HG03442 (cell line): ENCODE data around the gene PRPH.
"Not testable (repeated sequence)": the region's sequence is repeated elsewhere in the genome, so short reads cannot be mapped to it uniquely, and the experiment has no call there.

Source experiments
- ATAC-seq: cut with Tn5 transposase; IDR thresholded peaks from one replicate; pipeline ENCODE4 v1.9.1; 2021; ENCODE audit warnings: mild to moderate bottlenecking, moderate library complexity; ENCODE audit not compliant: unreplicated experiment

The PRPH gene

DNA sequence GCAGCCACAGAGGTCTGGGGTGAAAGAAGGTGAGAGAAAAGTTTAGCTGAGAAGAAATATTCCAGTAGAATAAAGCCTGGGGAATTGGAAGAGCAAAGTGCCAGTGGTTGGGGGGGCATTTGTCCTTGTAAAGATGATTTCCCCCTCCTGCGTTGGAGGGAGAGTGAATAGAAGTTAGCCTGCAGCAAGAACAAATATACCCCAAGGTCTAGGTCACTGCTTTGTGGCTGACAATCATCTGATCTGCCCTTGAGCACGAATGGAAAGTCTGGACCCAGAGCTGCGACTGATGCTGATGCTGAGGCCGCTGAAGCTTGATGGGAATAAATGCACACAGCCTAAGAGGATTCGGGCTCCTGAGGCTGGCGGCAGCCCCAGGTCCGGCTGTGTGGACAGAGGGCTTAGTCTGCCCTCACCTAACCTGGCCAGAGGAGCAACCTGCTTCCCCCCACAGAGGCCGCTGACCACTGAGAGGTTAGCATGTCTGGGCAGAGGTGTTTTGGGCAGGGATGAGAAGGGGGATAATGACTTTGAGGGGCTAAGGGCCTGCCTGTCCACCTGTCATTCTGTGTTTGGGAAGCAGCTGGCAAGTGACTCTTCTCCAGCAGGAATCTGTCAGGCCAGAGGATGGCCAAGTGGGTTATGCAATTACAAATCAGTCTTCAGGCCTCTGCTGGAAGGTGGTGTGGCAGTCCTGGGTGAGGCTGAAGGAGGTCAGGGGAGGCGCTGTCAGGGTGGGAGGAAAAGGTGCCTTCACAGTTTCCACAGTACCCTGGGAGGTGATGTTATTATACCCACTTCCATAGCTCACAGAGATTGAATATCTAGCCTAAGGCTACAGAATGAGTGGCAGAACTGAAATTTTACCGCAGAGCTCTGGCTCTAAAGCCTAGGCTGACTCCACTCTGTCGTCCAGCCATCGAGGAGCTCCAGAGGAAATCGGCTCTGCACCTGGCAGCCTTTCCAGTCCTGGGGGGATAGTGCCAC lies 18.4 kb upstream of the PRPH start:
- no peak for ATAC-seq

DNA sequence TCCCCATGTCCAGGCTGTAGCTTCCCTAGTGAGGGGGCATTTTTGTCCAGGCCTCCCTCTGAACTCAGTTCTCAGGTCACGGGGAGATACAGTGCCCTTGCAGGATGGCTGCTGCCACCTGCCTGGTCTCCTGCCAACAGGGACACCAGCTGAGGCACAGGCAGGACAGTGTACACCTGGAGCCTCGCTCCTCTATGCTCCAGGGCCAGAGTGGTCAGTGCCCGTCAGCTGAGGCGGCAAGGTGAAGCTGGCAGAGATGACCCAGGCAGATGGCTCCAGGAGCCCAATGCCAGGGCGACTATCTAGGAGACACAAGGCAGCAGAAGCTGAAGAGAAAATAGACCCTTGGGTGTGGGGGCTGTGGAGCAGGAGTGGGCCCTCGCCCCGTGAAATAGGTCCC lies 17.5 kb upstream of the PRPH start:
- no peak for ATAC-seq

DNA sequence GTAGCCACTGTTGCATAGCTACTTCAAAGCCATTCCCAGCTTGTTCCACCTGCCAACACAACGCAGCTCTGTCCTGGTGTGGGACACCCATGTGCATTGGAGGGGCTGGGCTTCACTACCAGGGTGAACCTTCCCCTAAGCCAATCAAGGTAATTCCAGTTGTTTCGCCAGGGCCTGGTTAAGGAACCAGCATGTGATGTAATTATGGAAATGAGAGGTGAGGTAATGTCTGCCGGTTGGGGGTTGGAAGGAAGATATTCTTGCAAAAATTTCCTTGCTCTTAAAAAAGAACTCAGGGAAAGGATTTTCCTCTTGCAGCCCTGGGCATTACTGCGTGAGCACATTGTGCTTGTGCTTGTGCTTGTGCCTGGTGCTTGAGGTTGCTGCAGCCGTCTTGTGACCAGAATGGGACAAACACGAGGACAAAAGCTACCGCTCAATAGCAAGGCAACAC lies 15.2 kb upstream of the PRPH start:
- ATAC-seq, result no peak

DNA sequence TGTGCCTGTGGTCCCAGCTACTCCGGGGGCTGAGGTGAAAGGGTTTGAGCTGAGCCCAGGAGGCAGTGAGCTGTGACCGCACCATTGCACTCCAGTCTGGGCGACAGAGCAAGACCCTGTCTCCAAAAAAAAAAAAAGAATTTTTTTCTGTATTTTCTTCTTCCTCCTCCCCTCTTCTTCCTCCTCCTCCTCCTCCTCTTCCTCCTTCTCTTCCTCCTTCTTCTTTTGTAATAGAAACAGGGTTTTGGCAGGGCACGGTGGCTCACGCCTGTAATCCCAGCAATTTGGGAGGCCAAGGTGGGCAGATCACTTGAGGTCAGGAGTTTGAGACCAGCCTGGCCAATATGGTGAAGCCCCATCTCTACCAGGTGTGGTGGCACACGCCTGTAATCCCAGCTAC lies 14.4 kb upstream of the PRPH start:
- not testable (repeated sequence) for ATAC-seq

DNA sequence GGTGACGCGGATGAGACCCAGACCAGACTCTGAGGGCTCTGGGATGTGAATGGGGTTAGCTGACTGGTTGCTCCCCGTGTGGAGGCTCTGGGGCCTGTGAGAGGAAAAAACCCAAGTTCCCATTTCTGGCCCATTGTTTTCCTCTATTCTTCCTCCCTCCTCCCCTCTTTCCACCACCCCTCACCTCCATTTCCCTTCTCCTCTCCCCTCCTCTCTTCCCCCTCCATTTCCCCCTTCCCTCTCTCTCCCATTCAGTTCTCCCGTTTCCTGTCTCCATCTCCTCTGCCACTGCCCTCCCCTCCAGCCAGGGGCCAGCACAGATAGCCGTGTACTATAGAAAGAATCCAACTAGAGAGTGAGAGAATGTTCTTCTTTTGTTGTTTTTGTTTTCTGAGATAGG lies 12.6 kb upstream of the PRPH start:
- ATAC-seq, result no peak

DNA sequence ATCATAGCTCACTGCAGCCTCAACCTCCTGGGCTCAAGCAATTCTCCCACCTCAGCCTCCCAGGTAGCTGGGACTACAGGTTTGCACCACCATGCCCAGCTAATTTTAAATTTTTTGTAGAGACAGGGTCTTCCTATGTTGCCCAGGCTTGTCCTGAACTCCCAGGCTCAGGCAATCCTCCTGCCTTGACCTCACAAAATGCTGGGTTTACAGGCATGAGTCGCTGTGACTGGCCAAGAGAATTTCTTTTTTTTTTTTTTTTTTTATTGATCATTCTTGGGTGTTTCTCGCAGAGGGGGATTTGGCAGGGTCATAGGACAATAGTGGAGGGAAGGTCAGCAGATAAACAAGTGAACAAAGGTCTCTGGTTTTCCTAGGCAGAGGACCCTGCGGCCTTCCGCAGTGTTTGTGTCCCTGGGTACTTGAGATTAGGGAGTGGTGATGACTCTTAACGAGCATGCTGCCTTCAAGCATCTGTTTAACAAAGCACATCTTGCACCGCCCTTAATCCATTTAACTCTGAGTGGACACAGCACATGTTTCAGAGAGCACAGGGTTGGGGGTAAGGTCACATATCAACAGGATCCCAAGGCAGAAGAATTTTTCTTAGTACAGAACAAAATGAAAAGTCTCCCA lies 12.1 kb upstream of the PRPH start:
- not testable (repeated sequence) for ATAC-seq

DNA sequence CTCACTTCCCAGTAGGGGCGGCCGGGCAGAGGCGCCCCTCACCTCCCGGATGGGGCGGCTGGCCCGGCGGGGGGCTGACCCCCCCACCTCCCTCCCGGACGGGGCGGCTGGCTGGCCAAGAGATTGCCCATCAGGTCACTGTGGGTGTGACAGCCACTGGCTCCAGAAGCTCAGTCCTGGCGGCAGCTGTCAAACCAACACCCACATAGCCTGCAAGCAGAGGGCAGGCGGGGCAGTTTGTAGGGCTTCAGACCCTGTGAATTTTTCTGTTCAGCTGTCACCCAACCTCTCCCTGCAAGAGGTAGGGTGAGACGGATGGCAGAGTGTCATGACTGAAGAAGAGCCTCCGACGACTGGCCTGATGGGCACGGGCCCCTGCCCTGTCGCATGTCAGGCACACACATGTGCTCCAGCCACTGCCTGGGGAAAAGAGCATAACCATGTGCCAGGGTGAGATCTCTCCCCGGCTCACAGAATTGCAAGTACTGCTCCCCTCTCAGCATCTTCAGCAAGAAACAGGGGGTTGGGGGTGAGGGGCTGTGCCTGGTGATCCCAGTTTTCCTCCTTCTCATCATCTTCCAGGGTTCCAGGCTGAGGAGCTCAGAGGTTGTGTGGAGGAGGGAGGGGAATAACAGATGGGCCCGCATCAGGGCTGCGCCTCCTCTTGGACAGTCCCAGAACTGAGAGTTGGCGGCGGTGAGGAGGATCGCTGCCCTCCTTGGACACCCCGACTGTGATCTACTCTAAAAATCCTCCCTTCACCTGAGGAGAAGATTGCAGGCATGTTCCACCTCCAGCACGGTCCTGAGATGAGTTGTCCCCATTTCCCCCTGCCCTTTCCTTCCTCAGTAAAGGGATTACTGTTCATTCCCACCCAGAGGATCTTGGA lies 11.2 kb upstream of the PRPH start:
- no peak for ATAC-seq

DNA sequence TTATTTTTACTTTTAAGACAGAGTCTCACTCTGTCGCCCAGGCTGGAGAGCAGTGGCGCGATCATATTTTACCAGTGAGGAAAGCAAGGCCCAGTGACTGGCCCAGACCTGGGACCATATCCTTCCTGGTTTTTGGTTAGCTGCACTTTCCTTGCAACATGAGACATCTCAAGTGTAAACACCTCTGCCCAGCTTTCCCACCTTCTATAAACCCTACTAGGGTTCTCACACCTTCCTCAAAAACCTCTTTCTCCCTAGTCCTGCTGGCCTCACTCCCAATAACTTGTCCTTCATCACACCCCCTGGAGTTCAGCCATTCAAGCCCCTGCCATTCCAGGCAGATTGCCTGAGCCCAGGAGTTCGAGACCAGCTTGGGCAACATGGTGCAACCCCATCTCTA lies 10.3 kb upstream of the PRPH start:
- no peak for ATAC-seq

DNA sequence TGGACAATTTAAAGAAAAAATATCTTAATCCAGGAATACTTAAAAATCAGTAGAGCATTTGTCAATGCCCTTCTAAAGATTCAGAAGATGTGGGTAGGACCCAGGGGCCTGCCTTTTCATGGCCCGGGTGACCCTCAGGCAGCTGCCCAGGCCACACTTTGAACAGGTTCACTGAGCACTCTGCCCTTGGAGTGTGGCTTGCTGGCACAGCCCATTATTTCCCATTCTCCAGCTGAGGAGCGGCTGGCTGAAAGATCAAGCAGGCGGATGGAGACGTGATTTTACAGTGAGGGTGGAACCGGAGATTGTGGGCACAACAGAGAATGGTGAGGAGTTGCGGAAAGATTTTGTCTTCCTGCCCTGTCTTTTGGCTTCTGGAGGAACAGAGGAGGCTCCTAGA lies 7.1 kb upstream of the PRPH start:
- no peak for ATAC-seq

DNA sequence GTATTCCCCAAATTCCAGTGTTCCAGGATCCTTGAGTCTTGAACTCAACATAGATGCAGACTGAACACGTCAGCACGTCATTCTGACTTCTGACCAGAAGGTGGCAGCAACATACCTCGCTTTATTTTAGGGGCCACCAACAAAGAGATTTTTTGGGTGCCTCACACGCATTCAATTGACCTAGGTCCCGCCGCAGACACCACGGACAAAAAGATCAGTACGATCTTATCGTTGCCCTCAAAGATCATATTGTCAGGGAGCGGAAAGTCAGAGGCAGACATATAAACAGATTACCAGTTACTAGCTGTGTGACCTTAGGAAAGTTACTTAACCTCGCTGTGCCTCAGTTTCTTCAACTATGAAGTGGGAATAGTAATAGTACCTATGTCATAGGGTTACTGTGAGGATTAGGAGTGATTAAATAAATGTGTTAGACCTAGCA lies 6.5 kb upstream of the PRPH start:
- ATAC-seq, result no peak

DNA sequence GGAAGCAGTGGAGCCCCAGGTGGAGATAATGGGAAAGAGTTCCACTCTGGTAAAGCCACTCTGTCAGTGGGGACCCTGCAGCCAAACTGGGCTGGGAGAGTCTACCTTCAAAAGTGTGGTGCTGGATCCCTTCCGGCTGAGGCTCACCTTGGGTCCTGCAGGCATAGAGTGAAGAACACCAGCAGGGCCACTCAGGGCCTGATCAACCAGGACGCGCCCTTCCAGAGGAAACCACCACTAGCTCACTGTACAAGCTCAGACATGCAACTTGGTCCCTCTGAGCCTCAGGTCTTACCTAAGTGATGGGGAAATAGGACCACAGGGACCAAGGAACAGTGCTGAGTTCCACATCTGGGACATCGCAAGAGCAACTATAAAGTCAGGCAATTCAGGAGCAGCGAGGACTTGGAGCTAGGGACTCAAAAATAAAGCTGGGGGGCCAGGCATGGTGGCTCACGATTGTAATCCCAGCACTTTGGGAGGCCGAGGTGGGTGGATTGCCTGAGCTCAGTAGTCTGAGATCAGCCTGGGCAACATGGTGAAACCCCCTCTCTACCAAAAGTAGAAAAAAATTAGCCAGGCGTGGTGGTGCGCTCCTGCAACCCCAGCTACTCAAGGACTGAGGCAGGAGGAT lies 5.9 kb upstream of the PRPH start:
- no peak for ATAC-seq

DNA sequence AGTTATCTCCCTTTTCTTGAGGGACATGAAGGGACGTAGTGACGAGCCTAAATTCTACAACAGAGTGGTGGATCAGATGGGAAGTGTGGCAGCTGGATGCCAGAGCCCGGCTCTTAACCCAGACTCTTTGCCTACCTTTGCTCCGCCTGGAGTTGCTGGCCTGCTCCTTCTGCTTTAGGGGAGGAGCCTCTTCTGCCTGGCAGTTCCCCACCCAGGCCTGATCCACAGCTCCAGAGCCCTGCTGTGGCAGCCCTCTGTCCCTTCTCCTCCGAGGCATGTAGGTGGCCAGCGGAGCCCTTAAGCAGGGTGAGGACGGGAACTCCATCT lies 2.3 kb upstream of the PRPH start:
- ATAC-seq, result no peak

DNA sequence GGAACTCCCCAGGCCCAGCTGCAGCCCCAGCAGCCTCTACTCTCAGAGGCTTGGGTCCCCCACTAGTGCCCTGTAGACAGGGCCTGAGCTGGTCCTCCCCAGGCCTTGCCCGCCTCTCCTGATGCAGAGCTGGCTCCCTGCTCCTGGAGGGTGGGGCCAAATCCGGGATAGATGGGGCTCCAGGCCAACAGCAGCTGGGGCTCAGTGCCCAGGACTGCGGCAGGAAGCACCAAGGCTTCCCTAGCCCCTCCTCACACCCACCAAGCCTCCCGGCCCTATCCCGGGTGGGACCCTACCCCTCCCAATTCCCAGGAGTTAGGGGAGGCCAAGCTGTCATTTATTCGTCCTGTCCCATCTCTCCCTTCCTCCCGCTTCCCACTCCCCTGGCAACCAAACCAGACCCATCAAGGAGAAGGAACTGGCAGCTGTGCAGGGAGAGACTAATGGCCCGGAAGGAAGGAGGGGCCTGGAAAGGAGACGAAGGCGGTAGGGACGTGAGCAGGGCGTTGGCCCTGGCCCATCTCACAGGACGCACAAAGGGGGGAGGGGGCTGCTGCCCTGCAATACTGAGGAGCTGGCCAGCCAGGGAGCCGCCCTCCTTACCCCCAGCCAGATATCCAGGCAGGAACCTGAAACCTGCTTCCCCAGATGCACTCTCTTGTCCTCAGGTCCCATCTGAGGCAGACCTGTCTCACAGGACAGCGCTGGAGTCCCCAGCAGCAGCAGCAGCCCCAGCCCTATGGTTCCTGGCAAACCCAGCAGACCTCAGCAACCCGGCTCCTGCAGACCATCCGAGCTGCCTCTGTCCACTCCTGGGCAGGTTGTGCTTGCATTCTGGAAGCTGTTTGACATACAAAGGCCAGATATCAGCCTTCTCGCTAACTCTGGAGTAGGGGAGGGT lies 1.6 kb upstream of the PRPH start:
- no peak for ATAC-seq

DNA sequence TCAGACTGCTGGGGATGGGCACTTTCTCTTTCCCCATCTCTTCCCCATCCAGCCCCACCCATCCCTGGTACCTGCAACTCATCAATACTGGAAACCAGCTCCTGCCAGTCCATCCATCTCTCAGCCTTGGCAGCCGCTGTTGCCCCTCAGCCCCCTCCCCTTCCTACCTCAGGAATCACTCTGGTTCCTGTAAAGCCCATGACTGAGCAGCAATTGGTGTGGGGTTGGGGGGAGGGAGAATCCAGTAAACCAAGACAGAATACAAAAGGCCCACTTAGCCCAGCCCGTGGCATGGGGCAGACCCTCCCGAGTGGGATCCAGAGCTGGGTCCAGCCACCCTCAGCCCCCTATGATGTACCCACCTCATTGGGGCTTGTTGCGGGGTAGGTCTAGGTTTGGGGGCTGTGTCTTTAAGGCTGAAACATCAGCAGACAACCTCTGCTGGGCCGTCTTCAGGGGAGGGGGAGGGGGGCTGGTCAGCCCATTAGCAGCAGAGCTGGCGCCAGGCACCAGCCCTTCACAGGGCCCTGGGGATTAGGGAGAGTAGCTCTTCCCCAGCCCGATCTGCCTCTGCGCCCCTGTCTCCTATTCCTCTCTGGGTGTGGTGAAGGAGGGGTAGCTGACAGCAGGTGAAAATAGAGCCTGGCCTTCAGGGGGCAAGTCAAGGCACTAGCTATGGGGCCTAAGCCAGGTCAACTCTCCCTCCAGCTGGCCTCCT lies 702 bp upstream of the PRPH start:
- ATAC-seq, result no peak

DNA sequence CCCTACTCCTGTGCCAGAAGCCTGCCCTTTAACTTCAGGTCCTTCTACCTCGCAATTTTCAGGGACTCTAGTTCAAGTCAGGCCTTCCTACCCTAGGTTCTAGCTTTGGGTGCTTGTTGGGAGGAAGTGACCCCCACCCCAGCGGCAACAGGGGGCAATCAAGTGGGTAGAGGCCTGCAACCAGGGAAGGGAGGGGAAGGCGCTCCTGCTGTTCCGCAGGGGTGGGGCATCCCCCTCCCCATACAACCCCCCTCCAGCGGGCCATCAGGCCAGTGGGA lies 204 bp upstream of the PRPH start:
- ATAC-seq, result no peak

DNA sequence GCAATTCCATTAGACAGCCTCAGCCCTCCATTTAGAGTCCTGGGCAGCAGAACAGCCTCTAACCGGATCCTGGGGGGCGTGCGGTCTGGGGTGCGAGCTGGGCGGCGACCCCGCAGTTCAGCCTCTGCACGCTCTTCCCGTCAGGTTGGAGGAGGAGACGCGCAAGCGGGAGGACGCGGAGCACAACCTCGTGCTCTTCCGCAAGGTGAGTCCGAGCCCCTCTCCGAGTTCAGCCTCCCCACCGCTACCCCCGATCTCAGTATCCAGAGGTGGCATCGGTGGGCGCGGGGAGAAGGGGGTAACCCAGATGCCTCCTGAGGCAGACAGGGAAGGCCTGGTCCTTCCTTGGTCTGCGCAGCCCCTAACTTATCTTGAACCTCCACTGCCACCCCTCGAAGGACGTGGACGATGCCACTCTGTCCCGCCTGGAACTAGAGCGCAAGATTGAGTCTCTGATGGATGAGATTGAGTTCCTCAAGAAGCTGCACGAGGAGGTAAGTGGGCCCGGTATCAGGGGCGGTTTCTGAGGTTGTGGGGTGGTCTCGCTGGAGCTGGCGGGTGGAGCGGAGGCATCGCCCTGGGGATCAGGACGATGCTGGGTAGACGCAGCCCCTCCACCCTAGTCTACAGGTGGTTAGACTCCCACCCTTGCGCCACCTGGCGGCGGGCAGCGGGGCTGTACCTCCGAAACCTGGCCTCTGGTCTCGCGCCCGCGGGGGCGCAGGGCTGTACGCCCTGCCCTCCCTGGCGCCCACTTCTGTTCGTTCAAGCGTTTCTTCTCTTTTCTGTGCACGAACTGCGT lies 1.3 kb downstream of the PRPH start:
- no peak for ATAC-seq

DNA sequence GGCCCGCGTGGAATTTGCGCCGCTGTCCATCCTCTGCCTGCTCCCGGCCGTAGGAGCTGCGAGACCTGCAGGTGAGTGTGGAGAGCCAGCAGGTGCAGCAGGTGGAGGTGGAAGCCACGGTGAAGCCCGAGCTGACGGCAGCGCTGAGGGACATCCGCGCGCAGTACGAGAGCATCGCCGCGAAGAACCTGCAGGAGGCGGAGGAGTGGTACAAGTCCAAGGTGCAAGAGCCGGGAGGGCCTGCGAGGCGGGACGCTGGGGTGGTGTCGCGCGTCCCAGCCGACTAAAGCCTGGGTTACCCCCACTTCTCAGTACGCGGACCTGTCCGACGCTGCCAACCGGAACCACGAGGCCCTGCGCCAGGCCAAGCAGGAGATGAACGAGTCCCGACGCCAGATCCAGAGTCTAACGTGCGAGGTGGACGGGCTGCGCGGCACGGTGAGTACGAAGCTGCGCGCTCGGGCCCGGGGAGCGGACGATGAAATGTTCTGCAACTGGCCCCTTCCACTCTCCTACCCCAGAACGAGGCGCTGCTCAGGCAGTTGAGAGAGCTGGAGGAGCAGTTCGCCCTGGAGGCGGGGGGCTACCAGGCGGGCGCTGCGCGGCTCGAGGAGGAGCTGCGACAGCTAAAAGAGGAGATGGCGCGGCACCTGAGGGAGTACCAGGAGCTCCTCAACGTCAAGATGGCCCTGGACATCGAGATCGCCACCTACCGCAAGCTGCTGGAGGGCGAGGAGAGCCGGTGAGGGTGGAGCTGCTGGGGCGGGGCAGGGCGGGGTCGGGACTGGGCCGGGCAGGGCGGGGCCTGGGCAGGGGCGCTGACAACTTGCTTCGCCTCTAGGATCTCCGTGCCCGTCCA lies 2.1 kb downstream of the PRPH start:
- ATAC-seq, result no peak

DNA sequence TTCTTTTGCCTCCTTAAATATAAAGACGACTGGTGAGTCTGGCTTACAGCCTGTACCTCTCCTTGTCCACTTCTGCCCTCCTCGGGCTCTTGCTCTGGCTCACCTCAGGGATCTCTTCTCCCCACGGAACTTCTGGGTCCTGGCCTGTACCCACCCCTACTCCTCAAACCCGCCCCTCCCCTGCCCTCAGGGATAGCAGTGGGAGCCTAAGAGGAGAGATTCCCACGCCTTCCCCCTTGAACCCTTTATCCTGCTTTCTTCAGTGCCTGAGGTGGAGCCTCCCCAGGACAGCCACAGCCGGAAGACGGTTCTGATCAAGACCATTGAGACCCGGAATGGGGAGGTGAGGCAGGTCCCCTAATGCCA lies 2.7 kb downstream of the PRPH start:
- ATAC-seq, result no peak
